Muscle layer of duodenum (tissue), 2 donors: Measurements from ENCODE around the gene CPSF4L.

Source experiments
- H3K27ac ChIP-seq: one replicate; pipeline ENCODE4 v1.7.0; 2013; ENCODE audit warnings: mild to moderate bottlenecking, low read length
- H3K27me3 ChIP-seq: one replicate; pipeline ENCODE4 v1.7.0; 2013; ENCODE audit warnings: low read depth, mild to moderate bottlenecking, control low read depth, low read length
- H3K36me3 ChIP-seq, 2 donors: one replicate each; pipeline ENCODE4 v1.7.0; 2013; ENCODE audit warnings: low read length in 2 of 2, control low read depth in 1 of 2, mild to moderate bottlenecking in 1 of 2; ENCODE audit not compliant: insufficient read depth in 2 of 2, control insufficient read depth in 1 of 2
- H3K4me1 ChIP-seq, 2 donors: one replicate each; pipeline ENCODE4 v1.7.0; 2013; ENCODE audit warnings: low read length in 2 of 2, mild to moderate bottlenecking in 2 of 2, control low read depth in 1 of 2, moderate library complexity in 1 of 2; ENCODE audit not compliant: insufficient read depth in 2 of 2, control insufficient read depth in 1 of 2
- H3K4me3 ChIP-seq, 2 donors: one replicate each; pipeline ENCODE4 v1.7.0; 2013; ENCODE audit warnings: low read length in 2 of 2, low read depth in 1 of 2, mild to moderate bottlenecking in 1 of 2
- H3K9me3 ChIP-seq, 2 donors: one replicate each; pipeline ENCODE4 v1.7.0; 2013; ENCODE audit warnings: low read length in 2 of 2, control low read depth in 1 of 2, mild to moderate bottlenecking in 1 of 2; ENCODE audit not compliant: control insufficient read depth in 1 of 2
- donor health status: healthy.

Gene CPSF4L

GRCh38 chr17:73278465-73279453 is 17.1 kb upstream of the CPSF4L start:
- H3K4me1 ChIP-seq = peaks cover 11 to 28% of the 10 kb centered on the region in 2 donors
- no peak overlapping the region for H3K4me3 ChIP-seq
- H3K36me3 ChIP-seq = peaks cover 1 to 3% of the 10 kb centered on the region in 2 donors
- no peak overlapping the region for H3K27ac ChIP-seq
- H3K27me3 ChIP-seq = no peaks in the 10 kb centered on the region
- no peaks in the 10 kb centered on the region for H3K9me3 ChIP-seq

GRCh38 chr17:73278049-73278464 is 16.4 kb upstream of the CPSF4L start:
- Histone ChIP-seq H3K36me3 (peaks cover 0 to 3% of the 10 kb centered on the region in 2 donors), H3K4me3 (no peak overlapping the region), H3K4me1 (peaks cover 11 to 21% of the 10 kb centered on the region in 2 donors), H3K27ac (no peak overlapping the region), H3K9me3 (no peaks in the 10 kb centered on the region), H3K27me3 (no peaks in the 10 kb centered on the region)

GRCh38 chr17:73274490-73274889 is 12.8 kb upstream of the CPSF4L start:
- Histone ChIP-seq H3K27me3 (no peaks in the 10 kb centered on the region), H3K9me3 (no peaks in the 10 kb centered on the region), H3K36me3 (no peaks in the 10 kb centered on the region), H3K4me3 (no peak overlapping the region), H3K4me1 (peaks cover 11 to 18% of the 10 kb centered on the region in 2 donors), H3K27ac (no peak overlapping the region)

GRCh38 chr17:73272906-73273218 is 11.2 kb upstream of the CPSF4L start:
- Histone ChIP-seq H3K4me1 (peaks cover 0 to 4% of the 10 kb centered on the region in 2 donors), H3K36me3 (no peaks in the 10 kb centered on the region), H3K9me3 (no peaks in the 10 kb centered on the region), H3K27me3 (no peaks in the 10 kb centered on the region), H3K27ac (no peak overlapping the region), H3K4me3 (no peak overlapping the region)

- H3K9me3 ChIP-seq = no peaks in the 10 kb centered on the region
- no peak overlapping the region for H3K27ac ChIP-seq
- no peaks in the 10 kb centered on the region for H3K36me3 ChIP-seq
- no peaks in the 10 kb centered on the region for H3K4me1 ChIP-seq
- H3K4me3 ChIP-seq = no peak overlapping the region
- H3K27me3 ChIP-seq = no peaks in the 10 kb centered on the region
These were observed 9.4 kb upstream of the CPSF4L start for GRCh38 chr17:73271072-73271471.

- no peak overlapping the region for H3K4me3 ChIP-seq
- no peaks in the 10 kb centered on the region for H3K9me3 ChIP-seq
- H3K4me1 ChIP-seq = no peaks in the 10 kb centered on the region
- no peaks in the 10 kb centered on the region for H3K36me3 ChIP-seq
- H3K27me3 ChIP-seq = no peaks in the 10 kb centered on the region
- H3K27ac ChIP-seq = no peak overlapping the region
These were observed 8.1 kb upstream of the CPSF4L start for GRCh38 chr17:73269791-73270190.

GRCh38 chr17:73269329-73269615 is 7.6 kb upstream of the CPSF4L start:
- Histone ChIP-seq H3K27me3 (no peaks in the 10 kb centered on the region), H3K9me3 (no peaks in the 10 kb centered on the region), H3K4me3 (no peak overlapping the region), H3K4me1 (no peaks in the 10 kb centered on the region), H3K36me3 (no peaks in the 10 kb centered on the region), H3K27ac (no peak overlapping the region)

GRCh38 chr17:73268582-73269328 is 7.1 kb upstream of the CPSF4L start:
- Histone ChIP-seq H3K27ac (no peak overlapping the region), H3K9me3 (no peaks in the 10 kb centered on the region), H3K4me1 (no peaks in the 10 kb centered on the region), H3K36me3 (no peaks in the 10 kb centered on the region), H3K27me3 (no peaks in the 10 kb centered on the region), H3K4me3 (no peak overlapping the region)

- Histone ChIP-seq H3K4me1 (peaks cover 0 to 3% of the 10 kb centered on the region in 2 donors), H3K27ac (no peak overlapping the region), H3K9me3 (no peaks in the 10 kb centered on the region), H3K27me3 (no peaks in the 10 kb centered on the region), H3K36me3 (no peaks in the 10 kb centered on the region), H3K4me3 (no peak overlapping the region)
These were observed 6.2 kb upstream of the CPSF4L start for GRCh38 chr17:73267648-73268537.

- H3K27me3 ChIP-seq = no peaks in the 10 kb centered on the region
- no peaks in the 10 kb centered on the region for H3K36me3 ChIP-seq
- no peaks in the 10 kb centered on the region for H3K9me3 ChIP-seq
- no peak overlapping the region for H3K4me3 ChIP-seq
- peaks cover 0 to 10% of the 10 kb centered on the region in 2 donors for H3K4me1 ChIP-seq
- no peak overlapping the region for H3K27ac ChIP-seq
These were observed 5.1 kb upstream of the CPSF4L start for GRCh38 chr17:73266796-73267195.
